HEK293T (cell line): Measurements from ENCODE around the gene ZNF618.

ENCODE experiments used
- CTCF ChIA-PET: fragments of 350-600 bp; formaldehyde crosslinking; extraction: SDS; loops from one replicate; lab custom pipeline; 2021; ENCODE audit warnings: antibody characterized with exemption, inconsistent platforms; lab: Yijun Ruan, JAX
- POLR2A ChIA-PET: fragments of 350-600 bp; formaldehyde crosslinking; extraction: SDS; loops from one replicate; lab custom pipeline; 2020; ENCODE audit warnings: antibody characterized with exemption, inconsistent platforms; lab: Yijun Ruan, JAX
- DNase-seq: peaks from one replicate; pipeline ENCODE4 v3.0.0; 2012; ENCODE audit warnings: mixed read lengths; ENCODE audit errors: extremely low spot score
- ARNT ChIP-seq: fragments of 450-650 bp; IDR thresholded peaks from 2 replicates; pipeline ENCODE4 v1.6.1; 2017; ENCODE audit warnings: mild to moderate bottlenecking
- BHLHE40 ChIP-seq: fragments of 450-650 bp; IDR thresholded peaks from 2 replicates; pipeline ENCODE4 v1.6.1; 2016; ENCODE audit warnings: mild to moderate bottlenecking, moderate library complexity, borderline replicate concordance
- CTBP1 ChIP-seq: fragments of 450-650 bp; IDR thresholded peaks from 2 replicates; pipeline ENCODE4 v1.6.1; 2016; ENCODE audit warnings: borderline replicate concordance
- ELF4 ChIP-seq: fragments of 450-650 bp; IDR thresholded peaks from 2 replicates; pipeline ENCODE4 v1.6.1; 2017; ENCODE audit warnings: antibody characterized with exemption
- FOXA1 ChIP-seq: fragments of 450-650 bp; IDR thresholded peaks from 2 replicates; pipeline ENCODE4 v1.6.1; 2016; ENCODE audit warnings: mild to moderate bottlenecking
- FOXK2 ChIP-seq: fragments of 450-650 bp; IDR thresholded peaks from 2 replicates; pipeline ENCODE4 v1.6.1; 2016; ENCODE audit warnings: mild to moderate bottlenecking
- FOXM1 ChIP-seq: fragments of 450-650 bp; IDR thresholded peaks from 2 replicates; pipeline ENCODE4 v1.6.1; 2017; ENCODE audit warnings: mild to moderate bottlenecking, borderline replicate concordance
- HDGF ChIP-seq: fragments of 450-650 bp; IDR thresholded peaks from 2 replicates; pipeline ENCODE4 v1.6.1; 2017; ENCODE audit warnings: antibody characterized with exemption, borderline replicate concordance
- L3MBTL2 ChIP-seq: fragments of 450-650 bp; conservative IDR thresholded peaks from 2 replicates; pipeline ENCODE4 v1.6.1; 2016; ENCODE audit warnings: mild to moderate bottlenecking
- LEF1 ChIP-seq: fragments of 450-650 bp; IDR thresholded peaks from 2 replicates; pipeline ENCODE4 v1.6.1; 2017; ENCODE audit warnings: mild to moderate bottlenecking, borderline replicate concordance
- NFRKB ChIP-seq: fragments of 450-650 bp; IDR thresholded peaks from 2 replicates; pipeline ENCODE4 v1.6.1; 2016; ENCODE audit warnings: mild to moderate bottlenecking, moderate library complexity
- PKNOX1 ChIP-seq: fragments of 450-650 bp; IDR thresholded peaks from 2 replicates; pipeline ENCODE4 v1.6.1; 2016
- SP1 ChIP-seq: fragments of 450-650 bp; IDR thresholded peaks from 2 replicates; pipeline ENCODE4 v1.6.1; 2017
- SUZ12 ChIP-seq: fragments of 450-650 bp; IDR thresholded peaks from 2 replicates; pipeline ENCODE4 v1.6.1; 2016; ENCODE audit warnings: mild to moderate bottlenecking
- TARDBP ChIP-seq: fragments of 450-650 bp; IDR thresholded peaks from 2 replicates; pipeline ENCODE4 v1.6.1; 2016
- ZNF384 ChIP-seq: fragments of 450-650 bp; IDR thresholded peaks from 2 replicates; pipeline ENCODE4 v1.6.1; 2016

Gene ZNF618

DNA sequence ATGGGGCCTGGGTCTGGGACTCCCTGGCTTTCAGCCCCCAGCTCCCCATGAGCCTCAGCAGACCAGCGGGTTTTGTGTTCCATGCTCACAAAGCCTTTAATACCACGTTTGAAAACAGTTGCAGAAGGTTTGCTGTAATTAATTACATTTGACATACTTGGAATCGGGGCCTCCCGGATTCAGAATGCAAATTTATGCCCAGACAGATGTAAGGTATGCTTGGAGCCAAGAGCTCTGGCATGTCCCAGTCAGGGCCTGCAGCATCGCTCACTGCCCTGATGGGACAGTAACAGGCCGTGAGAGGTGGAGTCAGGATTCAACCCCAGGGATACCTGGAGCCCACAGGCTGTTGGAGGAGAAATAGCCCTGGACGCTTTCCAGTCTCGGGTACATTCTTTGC lies 12.2 kb downstream of the ZNF618 start:
- POLR2A ChIA-PET = no interaction called here
- CTCF ChIA-PET = no interaction called here
- no peak for DNase-seq
- no peak for TF ChIP-seq FOXK2
- no peak for TF ChIP-seq FOXM1
- no peak for TF ChIP-seq CTBP1
- TF ChIP-seq SUZ12 = no peak
- TF ChIP-seq TARDBP = no peak
- TF ChIP-seq LEF1 = no peak
- TF ChIP-seq NFRKB = no peak
- TF ChIP-seq ARNT = no peak
- no peak for TF ChIP-seq L3MBTL2
- no peak for TF ChIP-seq BHLHE40

DNA sequence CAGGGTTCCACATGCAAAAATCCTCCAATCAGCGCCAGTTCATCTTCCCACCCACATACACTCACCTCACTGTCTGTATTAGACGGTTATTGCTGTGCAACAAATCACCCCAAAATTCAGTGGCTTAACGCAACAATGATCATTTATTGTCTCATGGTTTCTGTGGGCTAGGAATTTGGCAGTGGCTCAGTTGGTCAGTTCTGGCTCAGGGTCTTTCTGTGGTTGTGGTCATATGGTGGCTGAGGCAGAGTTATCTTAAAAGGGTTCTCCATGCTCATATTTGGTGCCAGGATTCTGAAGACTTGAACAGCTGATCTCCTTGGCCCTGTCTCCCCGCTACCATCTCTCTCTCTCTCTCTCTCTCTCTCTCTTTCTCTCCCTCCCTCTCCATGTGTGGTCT lies 12.9 kb downstream of the ZNF618 start:
- CTCF ChIA-PET = no interaction called here
- POLR2A ChIA-PET = no interaction called here
- TF ChIP-seq PKNOX1 (no peak), SP1 (no peak), TARDBP (no peak), LEF1 (no peak), HDGF (no peak), SUZ12 (no peak), CTBP1 (no peak), ELF4 (no peak), ARNT (no peak), NFRKB (no peak), FOXK2 (no peak), FOXM1 (no peak), FOXA1 (no peak), BHLHE40 (no peak), ZNF384 (no peak), L3MBTL2 (no peak)
- DNase-seq = no peak

GRCh38 chr9:113890704-113891103 lies 14.6 kb downstream of the ZNF618 start:
- POLR2A ChIA-PET = no interaction called here
- CTCF ChIA-PET = no interaction called here
- no peak for DNase-seq
- TF ChIP-seq TARDBP (no peak), ZNF384 (no peak), NFRKB (no peak), HDGF (no peak), PKNOX1 (no peak), LEF1 (no peak), SP1 (no peak), FOXM1 (no peak), FOXK2 (no peak), ARNT (no peak)

- ChIA-PET CTCF (no interaction called here), POLR2A (no interaction called here)
- DNase-seq = no peak
- TF ChIP-seq FOXM1 (no peak), PKNOX1 (no peak), TARDBP (no peak), L3MBTL2 (no peak), LEF1 (no peak), HDGF (no peak)
Observed at GRCh38 chr9:113892861-113893491, 16.9 kb downstream of the ZNF618 start.

GRCh38 chr9:113894166-113894565 lies 18.1 kb downstream of the ZNF618 start:
- ChIA-PET CTCF (no interaction called here), POLR2A (no interaction called here)
- TF ChIP-seq ARNT = no peak
- TF ChIP-seq LEF1 = no peak
- no peak for TF ChIP-seq ZNF384
- no peak for TF ChIP-seq BHLHE40
- TF ChIP-seq FOXM1 = no peak
- no peak for TF ChIP-seq TARDBP
- no peak for TF ChIP-seq PKNOX1
- TF ChIP-seq SP1 = no peak
- no peak for TF ChIP-seq HDGF
- no peak for TF ChIP-seq NFRKB
- no peak for TF ChIP-seq ELF4
- TF ChIP-seq FOXK2 = no peak
- no peak for DNase-seq

DNA sequence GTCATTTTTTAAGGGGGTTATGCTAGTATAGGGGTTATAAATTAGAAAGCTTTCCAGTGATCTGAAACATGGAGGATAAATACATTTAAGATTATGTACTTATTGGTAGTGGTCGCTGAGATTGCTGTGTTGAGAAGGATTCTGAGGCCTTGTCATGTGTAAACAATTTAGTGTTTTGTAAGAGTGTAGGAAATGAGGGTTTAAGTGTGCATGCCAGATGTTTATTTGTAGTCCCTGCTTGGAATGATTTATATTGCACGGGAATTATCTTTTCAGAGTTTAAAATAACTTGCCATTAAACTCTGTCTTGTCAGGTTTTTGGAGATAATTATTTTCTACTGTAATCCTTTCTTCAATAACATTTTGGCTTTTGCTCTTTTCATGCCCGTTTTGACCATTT lies 19.4 kb downstream of the ZNF618 start:
- TF ChIP-seq PKNOX1 (peak; percentile 47; the same call in 1 of the 2 replicates), SUZ12 (no peak)
- DNase-seq = no peak
- POLR2A ChIA-PET = no interaction called here
- CTCF ChIA-PET = no interaction called here
